OCI-LY1 (cell line): ENCODE results near the gene SYNGR4.

Experiments
- H2AFZ ChIP-seq: fragments of 200-600 bp; sonication (generic), shearing (Covaris generic); 2 replicates; pipeline ENCODE4 v1.6.0; 2014; ENCODE audit warnings: antibody characterized with exemption, mild to moderate bottlenecking, low read length
- H3F3A ChIP-seq: fragments of 200-600 bp; sonication (generic), shearing (Covaris generic); 2 replicates; pipeline ENCODE4 v1.6.0; 2014; ENCODE audit warnings: mild to moderate bottlenecking, antibody characterized with exemption, low read length, moderate library complexity; ENCODE audit not compliant: insufficient read depth
- H3K27ac ChIP-seq: fragments of 200-600 bp; sonication (generic); 2 replicates; pipeline ENCODE4 v1.5.1; 2014; ENCODE audit warnings: low read length, mixed run types, mild to moderate bottlenecking, low read depth; ENCODE audit not compliant: poor library complexity, severe bottlenecking
- H3K27me3 ChIP-seq: fragments of 200-600 bp; sonication (generic); 2 replicates; pipeline ENCODE4 v1.6.0; 2014; ENCODE audit warnings: antibody characterized with exemption, mild to moderate bottlenecking, low read length, moderate library complexity; ENCODE audit not compliant: insufficient read depth
- H3K36me3 ChIP-seq: fragments of 200-600 bp; sonication (generic); 2 replicates; pipeline ENCODE4 v1.6.1; 2014; ENCODE audit warnings: mild to moderate bottlenecking, antibody characterized with exemption, low read length, moderate library complexity, mixed read lengths; ENCODE audit not compliant: insufficient read depth
- H3K4me1 ChIP-seq: fragments of 200-600 bp; sonication (generic); 2 replicates; pipeline ENCODE4 v1.5.1; 2014; ENCODE audit warnings: mild to moderate bottlenecking, low read length, moderate library complexity; ENCODE audit not compliant: insufficient read depth, severe bottlenecking
- H3K4me2 ChIP-seq: fragments of 200-600 bp; sonication (generic), shearing (Covaris generic); 2 replicates; pipeline ENCODE4 v1.6.1; 2014; ENCODE audit warnings: low read length
- H3K4me3 ChIP-seq: fragments of 200-600 bp; sonication (generic); 2 replicates; pipeline ENCODE4 v1.5.1; 2014; ENCODE audit warnings: low read length, low read depth, mild to moderate bottlenecking, mixed read lengths; ENCODE audit not compliant: poor library complexity, severe bottlenecking
- H3K79me2 ChIP-seq: fragments of 200-600 bp; shearing (Covaris generic); 2 replicates; pipeline ENCODE4 v1.6.1; 2016; ENCODE audit warnings: mixed run types, low read length, mixed read lengths; ENCODE audit not compliant: insufficient read depth
- H3K9ac ChIP-seq: fragments of 200-600 bp; sonication (generic), shearing (Covaris generic); 2 replicates; pipeline ENCODE4 v1.6.1; 2014; ENCODE audit warnings: mild to moderate bottlenecking, low read length, mixed read lengths
- H3K9me2 ChIP-seq: fragments of 200-600 bp; sonication (generic), shearing (Covaris generic); 2 replicates; pipeline ENCODE4 v1.6.1; 2014; ENCODE audit warnings: low read depth, mild to moderate bottlenecking, low read length, mixed read lengths
- H3K9me3 ChIP-seq: fragments of 200-600 bp; shearing (Covaris generic); 2 replicates; pipeline ENCODE4 v1.6.1; 2014; ENCODE audit warnings: low read length, mixed read lengths
- H4K20me1 ChIP-seq: fragments of 200-600 bp; sonication (generic), shearing (Covaris generic); 2 replicates; pipeline ENCODE4 v1.6.0; 2016; ENCODE audit warnings: mild to moderate bottlenecking, low read length; ENCODE audit not compliant: insufficient read depth
- EZH2 ChIP-seq: fragments of 200-600 bp; sonication (generic), shearing (Covaris generic); IDR thresholded peaks from 2 replicates; pipeline ENCODE4 v1.8.0; 2017; ENCODE audit warnings: borderline replicate concordance, mixed run types, mild to moderate bottlenecking, antibody characterized with exemption, low read length, moderate library complexity, mixed read lengths
- TF ChIP-seq, protein P1 (sequence below): fragments of 200-600 bp; sonication (generic), shearing (Covaris generic); IDR thresholded peaks from 2 replicates; pipeline ENCODE4 v1.5.1; 2017; ENCODE audit warnings: mild to moderate bottlenecking, antibody characterized with exemption, low read length, moderate library complexity, mixed read lengths

Gene SYNGR4

DNA sequence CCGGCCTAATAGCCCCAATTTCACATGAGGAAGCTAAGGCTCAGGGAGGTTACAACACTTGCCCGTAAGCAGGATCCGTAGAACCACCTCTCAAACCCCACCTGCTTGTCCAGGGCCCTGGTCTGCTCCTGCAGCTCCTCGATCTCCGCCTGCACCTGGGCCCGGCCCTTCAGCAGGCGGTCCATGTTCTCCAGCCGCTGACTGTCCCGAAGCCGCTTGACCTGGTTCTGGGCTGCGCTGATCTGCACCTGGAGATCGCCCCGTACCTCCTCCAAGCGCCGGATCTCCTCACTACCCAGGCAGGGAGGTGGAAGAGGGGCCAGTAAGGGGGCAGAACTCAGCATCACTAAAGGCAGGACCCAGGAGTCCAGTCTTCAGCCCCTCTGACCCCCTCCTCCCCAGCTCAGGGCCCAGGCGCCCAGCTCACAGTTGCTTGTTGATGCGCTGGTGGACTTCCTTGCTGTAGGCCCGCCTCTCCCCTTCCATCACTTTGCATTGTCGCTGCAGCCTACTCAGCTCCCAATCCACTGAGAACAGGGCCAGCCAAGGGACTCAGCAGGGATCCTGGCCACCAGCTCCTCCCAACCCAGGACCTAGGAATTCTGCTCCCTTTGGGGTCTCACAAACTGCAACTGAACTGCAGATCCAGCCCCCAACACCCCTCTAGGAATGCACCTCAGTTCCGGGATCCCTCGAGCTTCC, 45.7 kb upstream of the SYNGR4 start:
- H4K20me1 ChIP-seq: no peaks in the 10 kb centered on the region
- H3K27ac ChIP-seq: no peak overlapping the region
- H2AFZ ChIP-seq: no peak overlapping the region
- no peaks in the 10 kb centered on the region for H3K9me3 ChIP-seq
- H3K4me3 ChIP-seq: no peak overlapping the region
- H3K36me3 ChIP-seq: no peaks in the 10 kb centered on the region
- H3K4me2 ChIP-seq: no peak overlapping the region
- TF ChIP-seq, protein P1, sequence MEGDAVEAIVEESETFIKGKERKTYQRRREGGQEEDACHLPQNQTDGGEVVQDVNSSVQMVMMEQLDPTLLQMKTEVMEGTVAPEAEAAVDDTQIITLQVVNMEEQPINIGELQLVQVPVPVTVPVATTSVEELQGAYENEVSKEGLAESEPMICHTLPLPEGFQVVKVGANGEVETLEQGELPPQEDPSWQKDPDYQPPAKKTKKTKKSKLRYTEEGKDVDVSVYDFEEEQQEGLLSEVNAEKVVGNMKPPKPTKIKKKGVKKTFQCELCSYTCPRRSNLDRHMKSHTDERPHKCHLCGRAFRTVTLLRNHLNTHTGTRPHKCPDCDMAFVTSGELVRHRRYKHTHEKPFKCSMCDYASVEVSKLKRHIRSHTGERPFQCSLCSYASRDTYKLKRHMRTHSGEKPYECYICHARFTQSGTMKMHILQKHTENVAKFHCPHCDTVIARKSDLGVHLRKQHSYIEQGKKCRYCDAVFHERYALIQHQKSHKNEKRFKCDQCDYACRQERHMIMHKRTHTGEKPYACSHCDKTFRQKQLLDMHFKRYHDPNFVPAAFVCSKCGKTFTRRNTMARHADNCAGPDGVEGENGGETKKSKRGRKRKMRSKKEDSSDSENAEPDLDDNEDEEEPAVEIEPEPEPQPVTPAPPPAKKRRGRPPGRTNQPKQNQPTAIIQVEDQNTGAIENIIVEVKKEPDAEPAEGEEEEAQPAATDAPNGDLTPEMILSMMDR: no peak
- no peak for TF ChIP-seq EZH2
- no peaks in the 10 kb centered on the region for H3K79me2 ChIP-seq
- H3F3A ChIP-seq: no peaks in the 10 kb centered on the region
- H3K9ac ChIP-seq: no peak overlapping the region
- H3K9me2 ChIP-seq: no peaks in the 10 kb centered on the region
- H3K4me1 ChIP-seq: peaks cover 25% of the 10 kb centered on the region
- no peaks in the 10 kb centered on the region for H3K27me3 ChIP-seq

DNA sequence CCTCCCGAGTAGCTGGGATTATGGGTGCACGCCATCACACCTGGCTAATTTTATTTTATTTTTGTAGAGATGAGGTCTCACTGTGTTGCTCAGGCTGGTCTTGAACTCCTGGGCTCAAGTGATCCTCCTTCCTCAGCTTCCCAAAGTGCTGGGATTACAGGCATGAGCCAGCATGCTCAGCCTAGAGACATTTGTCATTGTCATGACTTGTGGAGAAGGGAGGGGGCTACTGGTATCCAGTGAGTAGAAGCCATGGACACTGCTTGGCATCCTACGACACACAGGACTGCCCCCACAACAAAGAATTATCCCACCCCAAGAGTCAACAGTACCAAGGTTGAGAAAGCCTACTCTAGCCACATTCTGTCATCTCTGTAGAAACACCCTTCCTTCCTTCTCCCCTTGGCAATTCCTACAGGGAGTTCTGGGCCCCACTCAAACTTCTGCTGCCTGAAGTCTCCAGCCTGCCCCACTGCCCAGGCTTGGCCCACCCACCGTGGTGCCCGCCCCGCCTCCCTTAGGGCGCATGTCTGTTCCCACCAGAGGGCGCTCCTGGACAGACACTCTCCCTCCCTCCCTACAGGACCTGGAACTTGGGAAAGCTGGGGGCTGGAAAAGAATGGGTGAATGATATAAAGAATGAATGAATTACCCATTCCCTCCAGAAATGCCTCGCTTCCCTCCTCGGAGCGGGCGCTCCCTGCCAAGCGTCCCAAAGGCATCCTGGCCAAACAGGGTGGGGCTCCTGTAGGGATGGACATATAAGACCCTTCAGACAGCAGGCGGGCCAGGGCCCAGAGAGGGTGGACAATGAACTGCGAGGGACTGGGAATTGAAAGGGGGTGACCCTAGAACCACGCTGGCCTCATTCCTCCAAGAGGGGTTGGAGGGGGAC, 44.3 kb upstream of the SYNGR4 start:
- Histone ChIP-seq H3K27me3 (no peaks in the 10 kb centered on the region), H3K9ac (no peak overlapping the region), H3K4me2 (peak overlapping the region; percentile 88; the same call in 1 of the 2 replicates), H2AFZ (no peak overlapping the region), H3K4me1 (peaks cover 27% of the 10 kb centered on the region), H3K79me2 (no peaks in the 10 kb centered on the region), H4K20me1 (no peaks in the 10 kb centered on the region), H3K4me3 (no peak overlapping the region), H3K27ac (peak overlapping the region; percentile 93), H3K36me3 (no peaks in the 10 kb centered on the region), H3K9me3 (no peaks in the 10 kb centered on the region), H3K9me2 (no peaks in the 10 kb centered on the region), H3F3A (no peaks in the 10 kb centered on the region)
- no peak for TF ChIP-seq EZH2
- TF ChIP-seq, protein P1: peak; percentile 98

DNA sequence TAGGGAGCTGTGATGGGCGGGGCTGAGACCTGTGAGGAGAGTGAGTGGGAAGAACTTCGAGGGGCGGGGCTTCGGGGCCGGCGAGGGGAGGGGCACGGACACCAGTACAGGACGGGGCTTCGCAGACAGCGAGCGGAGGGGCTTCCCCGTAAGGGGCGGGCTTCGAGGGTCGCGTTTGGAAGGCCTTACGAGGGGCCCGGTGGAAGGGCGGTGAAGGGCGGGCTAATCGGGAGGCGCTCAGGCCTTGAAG, 42.9 kb upstream of the SYNGR4 start:
- TF ChIP-seq EZH2: no peak
- TF ChIP-seq, protein P1: no peak
- peak overlapping the region; percentile 71 for H3K4me3 ChIP-seq
- peaks cover 40% of the 10 kb centered on the region for H3K4me1 ChIP-seq
- H3K9ac ChIP-seq: peak overlapping the region; percentile 89
- no peak overlapping the region for H2AFZ ChIP-seq
- no peaks in the 10 kb centered on the region for H4K20me1 ChIP-seq
- no peaks in the 10 kb centered on the region for H3K9me3 ChIP-seq
- H3K27me3 ChIP-seq: no peaks in the 10 kb centered on the region
- no peaks in the 10 kb centered on the region for H3F3A ChIP-seq
- H3K9me2 ChIP-seq: no peaks in the 10 kb centered on the region
- no peaks in the 10 kb centered on the region for H3K79me2 ChIP-seq
- no peaks in the 10 kb centered on the region for H3K36me3 ChIP-seq
- peak overlapping the region; percentile 93 for H3K27ac ChIP-seq
- H3K4me2 ChIP-seq: peak overlapping the region; percentile 88
